Bronchial epithelial cell (primary cell): ENCODE data around the gene PROS1. TPM values are rescaled to one million over a fixed set of nuclear protein-coding genes. Genes with fewer than 3 reads are reported as not detected.
"Not testable (repeated sequence)": the region's sequence is repeated elsewhere in the genome, so short reads cannot be mapped to it uniquely, and the experiment has no call there.

ENCODE experiments used
- DNase-seq: peaks from one replicate; pipeline ENCODE4 v3.0.0-alpha.2; 2010; ENCODE audit warnings: low read depth
- FAIRE-seq: peaks from 2 replicates; lab custom pipeline; 2011; peaks lifted over from hg19 to GRCh38; lab: Jason Lieb, UNC
- H3K27me3 ChIP-seq: 2 replicates; pipeline ENCODE4 v1.5.1; 2011; ENCODE audit warnings: low read length; ENCODE audit not compliant: control insufficient read depth, insufficient read depth
- H3K36me3 ChIP-seq: 2 replicates; pipeline ENCODE4 v1.5.1; 2011; ENCODE audit warnings: low read length; ENCODE audit not compliant: control insufficient read depth, insufficient read depth
- H3K4me3 ChIP-seq: 2 replicates; pipeline ENCODE4 v1.5.1; 2011; ENCODE audit warnings: mild to moderate bottlenecking, low read depth, low read length, control low read depth
- CTCF ChIP-seq: IDR thresholded peaks from 2 replicates; pipeline ENCODE4 v1.5.1; 2011; ENCODE audit warnings: mild to moderate bottlenecking, moderate library complexity, low read length, control low read depth, inconsistent platforms; ENCODE audit not compliant: insufficient read depth, severe bottlenecking
- total RNA-seq: library from RNA; depleted of rRNA; stranded (reverse); fragments of >200 nt; gene quantifications from 2 replicates; pipeline ENCODE4 v1.2.1, GENCODE V29; 2014

PROS1 gene
- total RNA-seq, 1 donor from 2014 or later = 4.2 TPM

GRCh38 chr3:93924491-93924890, 49.2 kb downstream of the PROS1 start:
- no peak overlapping the region for H3K4me3 ChIP-seq
- no peaks in the 10 kb centered on the region for H3K27me3 ChIP-seq
- DNase-seq (no peak), FAIRE-seq (no peak)
- TF ChIP-seq CTCF = no peak
- H3K36me3 ChIP-seq = no peaks in the 10 kb centered on the region

- Histone ChIP-seq H3K4me3 (no peak overlapping the region), H3K36me3 (no peaks in the 10 kb centered on the region), H3K27me3 (no peaks in the 10 kb centered on the region)
- FAIRE-seq (no peak), DNase-seq (no peak)
- TF ChIP-seq CTCF = no peak
Observed at GRCh38 chr3:93923006-93923405, 50.7 kb downstream of the PROS1 start.

- not testable (repeated sequence) for FAIRE-seq, H3K27me3 ChIP-seq, H3K36me3 ChIP-seq, H3K4me3 ChIP-seq, DNase-seq
Observed at GRCh38 chr3:93917546-93918029, 56.1 kb downstream of the PROS1 start.

- H3K27me3 ChIP-seq, DNase-seq, FAIRE-seq, H3K4me3 ChIP-seq, H3K36me3 ChIP-seq: not testable (repeated sequence)
Observed at GRCh38 chr3:93913623-93914022, 60.1 kb downstream of the PROS1 start.

- H3K36me3 ChIP-seq = no peaks in the 10 kb centered on the region
- H3K27me3 ChIP-seq = no peaks in the 10 kb centered on the region
- no peak for TF ChIP-seq CTCF
- FAIRE-seq = no peak
- no peak for DNase-seq
- no peak overlapping the region for H3K4me3 ChIP-seq
Observed at GRCh38 chr3:93911206-93911605, 62.5 kb downstream of the PROS1 start.

- DNase-seq (no peak), FAIRE-seq (no peak)
- Histone ChIP-seq H3K4me3 (no peak overlapping the region), H3K27me3 (no peaks in the 10 kb centered on the region), H3K36me3 (no peaks in the 10 kb centered on the region)
- TF ChIP-seq CTCF = no peak
Observed at GRCh38 chr3:93910097-93910496, 63.6 kb downstream of the PROS1 start.

- Histone ChIP-seq H3K27me3 (no peaks in the 10 kb centered on the region), H3K36me3 (no peaks in the 10 kb centered on the region), H3K4me3 (no peak overlapping the region)
- FAIRE-seq = peak; percentile 47
- no peak for DNase-seq
- no peak for TF ChIP-seq CTCF
Observed at GRCh38 chr3:93907132-93907531, 66.6 kb downstream of the PROS1 start.
